Measurements from ENCODE around the gene IPMK.
"Not testable (repeated sequence)": the region's sequence is repeated elsewhere in the genome, so short reads cannot be mapped to it uniquely, and the experiment has no call there.

Gene IPMK

GRCh38 chr10:58220769-58221451 lies 46.8 kb downstream of the IPMK start:
- DNase-seq (ENCODE audit: low read depth in 2 of 2), result no peak

GRCh38 chr10:58219875-58220274 lies 47.8 kb downstream of the IPMK start:
- DNase-seq (ENCODE audit: low read depth in 2 of 2), result no peak

GRCh38 chr10:58217612-58218011 lies 50.1 kb downstream of the IPMK start:
- DNase-seq (ENCODE audit: low read depth in 2 of 2), result no peak

- no peak for DNase-seq (ENCODE audit: low read depth in 2 of 2)
Measured at GRCh38 chr10:58212622-58213021, 55.1 kb downstream of the IPMK start.

GRCh38 chr10:58210160-58210559 lies 57.5 kb downstream of the IPMK start:
- no peak for DNase-seq (ENCODE audit: low read depth in 2 of 2)

- DNase-seq (ENCODE audit: low read depth in 2 of 2), result no peak
Measured at GRCh38 chr10:58209669-58210068, 58.0 kb downstream of the IPMK start.

- no peak for DNase-seq (ENCODE audit: low read depth in 2 of 2)
Measured at GRCh38 chr10:58206251-58206650, 61.4 kb downstream of the IPMK start.

GRCh38 chr10:58201704-58202103 lies 66.0 kb downstream of the IPMK start:
- no peak for DNase-seq (ENCODE audit: low read depth in 2 of 2)

GRCh38 chr10:58189269-58189668 lies 78.4 kb downstream of the IPMK start:
- DNase-seq (ENCODE audit: low read depth in 2 of 2), result no peak

- DNase-seq (ENCODE audit: low read depth in 2 of 2), result no peak
Measured at GRCh38 chr10:58184120-58184670, 83.5 kb downstream of the IPMK start.

GRCh38 chr10:58180666-58181065 lies 87.0 kb downstream of the IPMK start:
- no peak for DNase-seq (ENCODE audit: low read depth in 2 of 2)

- DNase-seq (ENCODE audit: low read depth in 2 of 2), result no peak
Measured at GRCh38 chr10:58179238-58179637, 88.5 kb downstream of the IPMK start.

- DNase-seq (ENCODE audit: low read depth in 2 of 2), result no peak
Measured at GRCh38 chr10:58178811-58179210, 88.9 kb downstream of the IPMK start.

GRCh38 chr10:58177362-58177947 lies 90.2 kb downstream of the IPMK start:
- DNase-seq (ENCODE audit: low read depth in 2 of 2), result no peak

GRCh38 chr10:58175990-58176900 lies 91.4 kb downstream of the IPMK start:
- DNase-seq (ENCODE audit: low read depth in 2 of 2), result no peak

GRCh38 chr10:58174831-58175230 lies 92.9 kb downstream of the IPMK start:
- no peak for DNase-seq (ENCODE audit: low read depth in 2 of 2)

GRCh38 chr10:58173391-58173790 lies 94.3 kb downstream of the IPMK start:
- DNase-seq (ENCODE audit: low read depth in 2 of 2), result no peak

- DNase-seq (ENCODE audit: low read depth in 2 of 2), result no peak
Measured at GRCh38 chr10:58171146-58171545, 96.5 kb downstream of the IPMK start.

- no peak for DNase-seq (ENCODE audit: low read depth in 2 of 2)
Measured at GRCh38 chr10:58164517-58164916, 103.2 kb downstream of the IPMK start.

- no peak for DNase-seq (ENCODE audit: low read depth in 2 of 2)
Measured at GRCh38 chr10:58158806-58159205, 108.9 kb downstream of the IPMK start.

GRCh38 chr10:58157076-58157766 lies 110.5 kb downstream of the IPMK start:
- no peak for DNase-seq (ENCODE audit: low read depth in 2 of 2)

GRCh38 chr10:58155941-58156340 lies 111.8 kb downstream of the IPMK start:
- not testable (repeated sequence) for DNase-seq (ENCODE audit: low read depth in 2 of 2)
